K562 (cell line): Measurements from ENCODE around the gene OPRL1. TPM values are rescaled to one million over a fixed set of nuclear protein-coding genes. Genes with fewer than 3 reads are reported as not detected.
A peak's percentile ranks its signal among the peaks of the same experiment; 100 is the strongest.

ENCODE experiments used
- CBFB ChIP-seq: sonication (generic); formaldehyde crosslinking; IDR thresholded peaks from 2 replicates; pipeline ENCODE4 v1.4.0; 2020; ENCODE audit warnings: mild to moderate bottlenecking, missing genetic modification reagents
- COPS2 ChIP-seq: fragments of 450-650 bp; conservative IDR thresholded peaks from 2 replicates; pipeline ENCODE4 v1.6.1; 2016; ENCODE audit warnings: mild to moderate bottlenecking, moderate library complexity
- ILK ChIP-seq: fragments of 450-650 bp; IDR thresholded peaks from 2 replicates; pipeline ENCODE4 v1.6.1; 2016; ENCODE audit warnings: missing genetic modification characterization, low read depth, mild to moderate bottlenecking, missing compliant biosample characterization, moderate library complexity, borderline replicate concordance
- KLF6 ChIP-seq: fragments of 250-450 bp; sonication (Bioruptor Pico); IDR thresholded peaks from 2 replicates; pipeline ENCODE4 v1.4.0; 2020; ENCODE audit warnings: mild to moderate bottlenecking, moderate library complexity, borderline replicate concordance
- L3MBTL2 ChIP-seq: fragments of 450-650 bp; IDR thresholded peaks from 2 replicates; pipeline ENCODE4 v1.6.1; 2016; ENCODE audit warnings: mild to moderate bottlenecking, moderate library complexity
- POU5F1 ChIP-seq: fragments of 150-350 bp; IDR thresholded peaks from 2 replicates; pipeline ENCODE4 v1.6.1; 2014; ENCODE audit warnings: borderline replicate concordance, low read length, low read depth, mild to moderate bottlenecking; ENCODE audit not compliant: partially characterized antibody
- RAD51 ChIP-seq: fragments of 450-650 bp; IDR thresholded peaks from 2 replicates; pipeline ENCODE4 v1.7.1; 2016; ENCODE audit warnings: low read depth, mild to moderate bottlenecking, borderline replicate concordance
- RCOR1 ChIP-seq, 2 experiments: IDR thresholded peaks; 2 replicates each; pipeline ENCODE4 v1.6.1; 2012; ENCODE audit warnings: low read depth in 2 of 2, low read length in 2 of 2, borderline replicate concordance in 1 of 2, improper control_type of control experiment in 1 of 2
- TEAD4 ChIP-seq, 2 experiments: sonication (generic) in 1 of 2; formaldehyde crosslinking in 1 of 2; IDR thresholded peaks; 2 replicates each; pipeline versions ENCODE4 v1.6.1 to v1.8.0; 2012 to 2022; ENCODE audit warnings: borderline replicate concordance in 1 of 2, inconsistent platforms in 1 of 2, low read length in 1 of 2, mild to moderate bottlenecking in 1 of 2, missing genetic modification reagents in 1 of 2
- ZNF507 ChIP-seq: conservative IDR thresholded peaks from 2 replicates; pipeline ENCODE4 v1.6.1; 2017; ENCODE audit warnings: missing genetic modification characterization, missing compliant biosample characterization
- ZNF695 ChIP-seq: fragments of 450-650 bp; formaldehyde crosslinking; IDR thresholded peaks from 2 replicates; pipeline ENCODE4 v1.4.0; 2020; ENCODE audit warnings: mild to moderate bottlenecking, moderate library complexity
- polyA plus RNA-seq, 8 experiments: library from polyadenylated mRNA; depleted of rRNA in 4 of 8; stranded (reverse) in 5 of 8; unstranded in 3 of 8; fragments of >200 nt; fragmentation: Nextera tagmentation in 2 of 8; fragmentation: Illumina TruSeq in 1 of 8; extraction: Ambion mirVana in 2 of 8; extraction: Trizol in 1 of 8; gene quantifications; 2 replicates each; pipeline versions ENCODE4 v1.2.1 to v1.2.3, GENCODE V29; 2011 to 2014; ENCODE audit warnings: inconsistent platforms in 1 of 8, missing spikeins in 1 of 8
- total RNA-seq, 7 experiments: library from RNA; depleted of rRNA in 6 of 7; stranded (reverse); fragments of >200 nt in 6 of 7; fragmentation: Illumina TruSeq in 2 of 7; extraction: Trizol in 2 of 7; gene quantifications; 2 replicates each; pipeline versions ENCODE4 v1.2.1 to v1.2.3, GENCODE V29; 2011 to 2021; ENCODE audit warnings: low replicate concordance in 1 of 7
- TF ChIP-seq, protein P1 (sequence below): fragments of 250-450 bp; sonication (Bioruptor Pico); IDR thresholded peaks from 2 replicates; pipeline ENCODE4 v1.4.0; 2020; ENCODE audit warnings: borderline replicate concordance
- TF ChIP-seq, protein P2 (sequence below): fragments of 200-600 bp; sonication (generic); IDR thresholded peaks from one replicate; pipeline ENCODE4 v1.6.1; 2012; ENCODE audit warnings: mild to moderate bottlenecking, low read depth, low read length, inconsistent platforms

Gene OPRL1
- total and polyA plus RNA-seq, 9 of the 15 experiments (the other 6 are each of a cell fraction or from before 2014, with no cell fraction given) = 0.06 to 0.33 (median 0.11) TPM; not detected in 2

DNA sequence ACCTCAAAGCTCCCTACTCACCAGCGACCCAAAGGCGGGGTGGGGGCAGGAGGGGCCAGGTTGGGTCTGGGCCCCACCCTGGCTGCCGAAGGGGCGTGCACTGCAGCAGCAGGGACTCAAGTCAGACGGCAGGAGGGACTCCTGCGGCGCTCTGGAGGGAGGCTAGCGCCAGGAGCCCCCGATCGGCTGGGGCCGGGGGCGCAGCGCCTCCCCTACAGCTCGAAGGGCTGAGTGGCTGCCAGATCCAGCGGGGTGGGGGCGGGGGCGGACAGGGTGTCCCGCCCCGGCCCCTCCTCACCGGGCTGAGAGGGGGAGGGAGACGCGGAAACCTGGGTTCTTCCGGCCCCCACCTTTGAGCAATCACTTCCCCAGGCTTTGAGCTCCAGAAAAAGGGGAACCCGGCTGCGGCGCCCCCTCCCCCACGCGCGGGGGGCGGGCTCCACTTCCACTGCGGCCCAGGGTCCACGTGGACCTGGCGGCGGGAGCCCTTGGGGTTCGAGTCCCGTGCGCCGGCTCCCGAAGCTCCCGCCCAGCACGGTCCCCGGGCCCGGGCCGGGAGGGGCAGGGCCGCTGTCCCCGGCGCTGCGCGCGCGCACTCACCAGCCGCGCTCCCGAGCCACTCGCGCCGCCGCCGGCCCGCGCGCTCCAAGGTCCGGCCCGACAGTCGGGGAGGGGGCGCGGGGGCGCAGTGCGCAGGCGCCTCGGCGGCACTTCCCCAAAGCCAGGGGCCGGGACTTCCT is 439 bp upstream of the OPRL1 start, which contains the start of gene RGS19 (continued):
- peak; percentile 84 for TF ChIP-seq L3MBTL2
- no peak for TF ChIP-seq KLF6 (CRISPR knock-in tag)
- 0 out of 2 replicates have a peak, but pooled peaks have one; percentile 11 for TF ChIP-seq RAD51
- TF ChIP-seq RCOR1 (IDR thresholded peaks at IDR 0.05; ENCODE audit: borderline replicate concordance in 1 of 2, low read depth in 2 of 2, low read length in 2 of 2) = peak in 1 of 2 experiments; percentile 53; a peak in 1 of 4 replicates
- TF ChIP-seq, protein P1, sequence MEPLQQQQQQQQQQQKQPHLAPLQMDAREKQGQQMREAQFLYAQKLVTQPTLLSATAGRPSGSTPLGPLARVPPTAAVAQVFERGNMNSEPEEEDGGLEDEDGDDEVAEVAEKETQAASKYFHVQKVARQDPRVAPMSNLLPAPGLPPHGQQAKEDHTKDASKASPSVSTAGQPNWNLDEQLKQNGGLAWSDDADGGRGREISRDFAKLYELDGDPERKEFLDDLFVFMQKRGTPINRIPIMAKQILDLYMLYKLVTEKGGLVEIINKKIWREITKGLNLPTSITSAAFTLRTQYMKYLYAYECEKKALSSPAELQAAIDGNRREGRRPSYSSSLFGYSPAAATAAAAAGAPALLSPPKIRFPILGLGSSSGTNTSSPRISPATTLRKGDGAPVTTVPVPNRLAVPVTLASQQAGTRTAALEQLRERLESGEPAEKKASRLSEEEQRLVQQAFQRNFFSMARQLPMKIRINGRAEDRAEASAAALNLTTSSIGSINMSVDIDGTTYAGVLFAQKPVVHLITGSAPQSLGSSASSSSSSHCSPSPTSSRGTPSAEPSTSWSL = no peak
- TF ChIP-seq ZNF695 (CRISPR knock-in tag) = no peak
- TF ChIP-seq POU5F1 = no peak
- no peak for TF ChIP-seq CBFB
- no peak for TF ChIP-seq ILK (tag)
- no peak for TF ChIP-seq COPS2
- TF ChIP-seq TEAD4 (IDR thresholded peaks at IDR 0.05; ENCODE audit: low read length) = no peak
- TF ChIP-seq TEAD4 (CRISPR knock-in tag; IDR thresholded peaks at IDR 0.05; ENCODE audit: borderline replicate concordance) = no peak
- TF ChIP-seq, protein P2, sequence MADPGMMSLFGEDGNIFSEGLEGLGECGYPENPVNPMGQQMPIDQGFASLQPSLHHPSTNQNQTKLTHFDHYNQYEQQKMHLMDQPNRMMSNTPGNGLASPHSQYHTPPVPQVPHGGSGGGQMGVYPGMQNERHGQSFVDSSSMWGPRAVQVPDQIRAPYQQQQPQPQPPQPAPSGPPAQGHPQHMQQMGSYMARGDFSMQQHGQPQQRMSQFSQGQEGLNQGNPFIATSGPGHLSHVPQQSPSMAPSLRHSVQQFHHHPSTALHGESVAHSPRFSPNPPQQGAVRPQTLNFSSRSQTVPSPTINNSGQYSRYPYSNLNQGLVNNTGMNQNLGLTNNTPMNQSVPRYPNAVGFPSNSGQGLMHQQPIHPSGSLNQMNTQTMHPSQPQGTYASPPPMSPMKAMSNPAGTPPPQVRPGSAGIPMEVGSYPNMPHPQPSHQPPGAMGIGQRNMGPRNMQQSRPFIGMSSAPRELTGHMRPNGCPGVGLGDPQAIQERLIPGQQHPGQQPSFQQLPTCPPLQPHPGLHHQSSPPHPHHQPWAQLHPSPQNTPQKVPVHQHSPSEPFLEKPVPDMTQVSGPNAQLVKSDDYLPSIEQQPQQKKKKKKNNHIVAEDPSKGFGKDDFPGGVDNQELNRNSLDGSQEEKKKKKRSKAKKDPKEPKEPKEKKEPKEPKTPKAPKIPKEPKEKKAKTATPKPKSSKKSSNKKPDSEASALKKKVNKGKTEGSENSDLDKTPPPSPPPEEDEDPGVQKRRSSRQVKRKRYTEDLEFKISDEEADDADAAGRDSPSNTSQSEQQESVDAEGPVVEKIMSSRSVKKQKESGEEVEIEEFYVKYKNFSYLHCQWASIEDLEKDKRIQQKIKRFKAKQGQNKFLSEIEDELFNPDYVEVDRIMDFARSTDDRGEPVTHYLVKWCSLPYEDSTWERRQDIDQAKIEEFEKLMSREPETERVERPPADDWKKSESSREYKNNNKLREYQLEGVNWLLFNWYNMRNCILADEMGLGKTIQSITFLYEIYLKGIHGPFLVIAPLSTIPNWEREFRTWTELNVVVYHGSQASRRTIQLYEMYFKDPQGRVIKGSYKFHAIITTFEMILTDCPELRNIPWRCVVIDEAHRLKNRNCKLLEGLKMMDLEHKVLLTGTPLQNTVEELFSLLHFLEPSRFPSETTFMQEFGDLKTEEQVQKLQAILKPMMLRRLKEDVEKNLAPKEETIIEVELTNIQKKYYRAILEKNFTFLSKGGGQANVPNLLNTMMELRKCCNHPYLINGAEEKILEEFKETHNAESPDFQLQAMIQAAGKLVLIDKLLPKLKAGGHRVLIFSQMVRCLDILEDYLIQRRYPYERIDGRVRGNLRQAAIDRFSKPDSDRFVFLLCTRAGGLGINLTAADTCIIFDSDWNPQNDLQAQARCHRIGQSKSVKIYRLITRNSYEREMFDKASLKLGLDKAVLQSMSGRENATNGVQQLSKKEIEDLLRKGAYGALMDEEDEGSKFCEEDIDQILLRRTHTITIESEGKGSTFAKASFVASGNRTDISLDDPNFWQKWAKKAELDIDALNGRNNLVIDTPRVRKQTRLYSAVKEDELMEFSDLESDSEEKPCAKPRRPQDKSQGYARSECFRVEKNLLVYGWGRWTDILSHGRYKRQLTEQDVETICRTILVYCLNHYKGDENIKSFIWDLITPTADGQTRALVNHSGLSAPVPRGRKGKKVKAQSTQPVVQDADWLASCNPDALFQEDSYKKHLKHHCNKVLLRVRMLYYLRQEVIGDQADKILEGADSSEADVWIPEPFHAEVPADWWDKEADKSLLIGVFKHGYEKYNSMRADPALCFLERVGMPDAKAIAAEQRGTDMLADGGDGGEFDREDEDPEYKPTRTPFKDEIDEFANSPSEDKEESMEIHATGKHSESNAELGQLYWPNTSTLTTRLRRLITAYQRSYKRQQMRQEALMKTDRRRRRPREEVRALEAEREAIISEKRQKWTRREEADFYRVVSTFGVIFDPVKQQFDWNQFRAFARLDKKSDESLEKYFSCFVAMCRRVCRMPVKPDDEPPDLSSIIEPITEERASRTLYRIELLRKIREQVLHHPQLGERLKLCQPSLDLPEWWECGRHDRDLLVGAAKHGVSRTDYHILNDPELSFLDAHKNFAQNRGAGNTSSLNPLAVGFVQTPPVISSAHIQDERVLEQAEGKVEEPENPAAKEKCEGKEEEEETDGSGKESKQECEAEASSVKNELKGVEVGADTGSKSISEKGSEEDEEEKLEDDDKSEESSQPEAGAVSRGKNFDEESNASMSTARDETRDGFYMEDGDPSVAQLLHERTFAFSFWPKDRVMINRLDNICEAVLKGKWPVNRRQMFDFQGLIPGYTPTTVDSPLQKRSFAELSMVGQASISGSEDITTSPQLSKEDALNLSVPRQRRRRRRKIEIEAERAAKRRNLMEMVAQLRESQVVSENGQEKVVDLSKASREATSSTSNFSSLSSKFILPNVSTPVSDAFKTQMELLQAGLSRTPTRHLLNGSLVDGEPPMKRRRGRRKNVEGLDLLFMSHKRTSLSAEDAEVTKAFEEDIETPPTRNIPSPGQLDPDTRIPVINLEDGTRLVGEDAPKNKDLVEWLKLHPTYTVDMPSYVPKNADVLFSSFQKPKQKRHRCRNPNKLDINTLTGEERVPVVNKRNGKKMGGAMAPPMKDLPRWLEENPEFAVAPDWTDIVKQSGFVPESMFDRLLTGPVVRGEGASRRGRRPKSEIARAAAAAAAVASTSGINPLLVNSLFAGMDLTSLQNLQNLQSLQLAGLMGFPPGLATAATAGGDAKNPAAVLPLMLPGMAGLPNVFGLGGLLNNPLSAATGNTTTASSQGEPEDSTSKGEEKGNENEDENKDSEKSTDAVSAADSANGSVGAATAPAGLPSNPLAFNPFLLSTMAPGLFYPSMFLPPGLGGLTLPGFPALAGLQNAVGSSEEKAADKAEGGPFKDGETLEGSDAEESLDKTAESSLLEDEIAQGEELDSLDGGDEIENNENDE = no peak
- TF ChIP-seq ZNF507 (tag) = no peak
